H1 (cell line): ENCODE results near the gene OR2L8. TPM values are rescaled to one million over a fixed set of nuclear protein-coding genes. Genes with fewer than 3 reads are reported as not detected.

Experiments
- CTCF ChIA-PET: fragments of 300-600 bp; sonication (Branson Sonifier 250); formaldehyde crosslinking; loops from one replicate; lab custom pipeline; 2021; ENCODE audit not compliant: partially characterized antibody; lab: Charles Lee
- POLR2A ChIA-PET: fragments of 300-600 bp; sonication (Branson Sonifier 250); formaldehyde crosslinking; loops from one replicate; lab custom pipeline; 2021; ENCODE audit warnings: inconsistent platforms; ENCODE audit not compliant: partially characterized antibody; lab: Charles Lee
- DNase-seq, 2 experiments: peaks; one replicate each; pipeline versions ENCODE4 v3.0.0 to v3.0.0-alpha.2; 2010 to 2022; ENCODE audit warnings: low spot score in 2 of 2, low read depth in 1 of 2, mixed read lengths in 1 of 2
- FAIRE-seq: peaks from 2 replicates; lab custom pipeline; 2011; peaks lifted over from hg19 to GRCh38; lab: Jason Lieb, UNC
- H2AFZ ChIP-seq: 2 replicates; pipeline ENCODE4 v1.8.1; 2012; ENCODE audit warnings: low read length, inconsistent platforms
- H2AK5ac ChIP-seq: 2 replicates; pipeline ENCODE4 v1.6.1; 2013; ENCODE audit warnings: low read depth, low read length
- H2BK120ac ChIP-seq: replicated peaks from 2 replicates; pipeline ENCODE3; 2013; ENCODE audit warnings: low read depth, low read length, inconsistent platforms
- H2BK12ac ChIP-seq: 2 replicates; pipeline ENCODE4 v1.6.1; 2013; ENCODE audit warnings: low read depth, low read length
- H2BK15ac ChIP-seq: 2 replicates; pipeline ENCODE4 v1.6.1; 2013; ENCODE audit warnings: low read length
- H2BK20ac ChIP-seq: 2 replicates; pipeline ENCODE4 v1.6.1; 2013; ENCODE audit warnings: low read length
- H2BK5ac ChIP-seq: 2 replicates; pipeline ENCODE4 v1.6.1; 2013; ENCODE audit warnings: low read depth, low read length
- H3K14ac ChIP-seq: 2 replicates; pipeline ENCODE4 v1.6.1; 2013; ENCODE audit warnings: inconsistent platforms; ENCODE audit not compliant: insufficient read length
- H3K18ac ChIP-seq: 2 replicates; pipeline ENCODE4 v1.6.1; 2013; ENCODE audit warnings: low read length; ENCODE audit errors: extremely low read depth
- H3K23ac ChIP-seq: 2 replicates; pipeline ENCODE4 v1.6.1; 2013; ENCODE audit warnings: inconsistent platforms; ENCODE audit not compliant: insufficient read length
- H3K23me2 ChIP-seq: 2 replicates; pipeline ENCODE4 v1.6.1; 2013; ENCODE audit warnings: low read depth, low read length
- H3K27ac ChIP-seq: 2 replicates; pipeline ENCODE4 v1.6.1; 2011; ENCODE audit warnings: low read depth, low read length, inconsistent platforms
- H3K27me3 ChIP-seq, 4 experiments: replicated peaks in 1 of 4; 1 replicate in 1 of 4; 2 replicates in 3 of 4; pipeline versions ENCODE4 v1.6.1 to v1.8.1; 2011 to 2013; ENCODE audit warnings: low read length in 3 of 4, mild to moderate bottlenecking in 3 of 4, inconsistent platforms in 2 of 4, mixed read lengths in 2 of 4, moderate library complexity in 1 of 4; ENCODE audit not compliant: control insufficient read depth in 3 of 4, insufficient read depth in 3 of 4; ENCODE audit errors: extremely low read depth in 1 of 4
- H3K36me3 ChIP-seq, 4 experiments: 2 replicates each; pipeline versions ENCODE4 v1.6.1 to v1.8.1; 2011 to 2013; ENCODE audit warnings: mild to moderate bottlenecking in 4 of 4, low read length in 3 of 4, moderate library complexity in 2 of 4, control low read depth in 1 of 4, inconsistent platforms in 1 of 4; ENCODE audit not compliant: insufficient read depth in 4 of 4, control insufficient read depth in 2 of 4
- H3K4ac ChIP-seq: replicated peaks from 2 replicates; pipeline ENCODE3; 2013; ENCODE audit warnings: low read length, low read depth, mixed read lengths, inconsistent platforms; ENCODE audit not compliant: insufficient read length
- H3K4me1 ChIP-seq, 4 experiments: replicated peaks in 1 of 4; 1 replicate in 1 of 4; 2 replicates in 3 of 4; pipeline versions ENCODE4 v1.6.1 to v1.8.1; 2011 to 2013; ENCODE audit warnings: low read length in 3 of 4, inconsistent platforms in 2 of 4, mixed read lengths in 1 of 4; ENCODE audit not compliant: insufficient read depth in 4 of 4, control insufficient read depth in 3 of 4
- H3K4me2 ChIP-seq, 2 experiments: 2 replicates each; pipeline versions ENCODE4 v1.6.1 to v1.8.1; 2011 to 2013; ENCODE audit warnings: low read depth in 2 of 2, low read length in 2 of 2, control low read depth in 1 of 2, inconsistent platforms in 1 of 2, mild to moderate bottlenecking in 1 of 2; ENCODE audit not compliant: insufficient read depth in 1 of 2
- H3K4me3 ChIP-seq, 4 experiments: fragments of 200-600, 300-600 bp in 1 of 4; sonication (generic), shearing (Covaris generic), sonication (Bioruptor Twin) in 1 of 4; 2 replicates each; pipeline versions ENCODE4 v1.5.1 to v1.8.1; 2011 to 2016; ENCODE audit warnings: low read length in 4 of 4, low read depth in 3 of 4, control low read depth in 2 of 4, inconsistent platforms in 2 of 4, mild to moderate bottlenecking in 2 of 4, mixed read lengths in 1 of 4, moderate library complexity in 1 of 4; ENCODE audit not compliant: insufficient read depth in 2 of 4; ENCODE audit errors: extremely low read depth in 1 of 4
- H3K56ac ChIP-seq: replicated peaks from 2 replicates; pipeline ENCODE3; 2013; ENCODE audit warnings: low read depth, mild to moderate bottlenecking, mixed read lengths, low read length, inconsistent platforms; ENCODE audit not compliant: insufficient read length
- H3K79me1 ChIP-seq: 2 replicates; pipeline ENCODE4 v1.6.1; 2013; ENCODE audit warnings: low read depth, low read length, control low read depth
- H3K79me2 ChIP-seq, 2 experiments: 2 replicates each; pipeline versions ENCODE4 v1.6.1 to v1.8.1; 2012 to 2013; ENCODE audit warnings: low read length in 2 of 2, mild to moderate bottlenecking in 2 of 2, inconsistent platforms in 1 of 2; ENCODE audit not compliant: insufficient read depth in 2 of 2, control insufficient read depth in 1 of 2
- H3K9ac ChIP-seq, 4 experiments: replicated peaks in 1 of 4; 1 replicate in 1 of 4; 2 replicates in 3 of 4; pipeline versions ENCODE4 v1.6.1 to v1.8.1; 2011 to 2013; ENCODE audit warnings: low read depth in 3 of 4, low read length in 3 of 4, control low read depth in 2 of 4, mild to moderate bottlenecking in 2 of 4, moderate library complexity in 2 of 4, inconsistent platforms in 1 of 4; ENCODE audit errors: extremely low read depth in 1 of 4
- H3K9me3 ChIP-seq, 2 experiments: 2 replicates each; pipeline versions ENCODE4 v1.6.1 to v1.8.1; 2012 to 2013; ENCODE audit warnings: mild to moderate bottlenecking in 2 of 2, moderate library complexity in 2 of 2, control low read depth in 1 of 2, inconsistent platforms in 1 of 2, low read depth in 1 of 2, low read length in 1 of 2, mixed read lengths in 1 of 2; ENCODE audit not compliant: insufficient read depth in 2 of 2
- H4K20me1 ChIP-seq, 2 experiments: replicated peaks in 1 of 2; 2 replicates each; pipeline versions ENCODE3 to v1.8.1; 2011 to 2013; ENCODE audit warnings: inconsistent platforms in 2 of 2, low read length in 2 of 2, mild to moderate bottlenecking in 1 of 2; ENCODE audit not compliant: insufficient read depth in 2 of 2, control insufficient read depth in 1 of 2
- H4K5ac ChIP-seq: 2 replicates; pipeline ENCODE4 v1.6.1; 2013; ENCODE audit warnings: low read length, low read depth, mixed read lengths, inconsistent platforms; ENCODE audit not compliant: insufficient read length
- H4K8ac ChIP-seq: 2 replicates; pipeline ENCODE4 v1.8.0; 2013; ENCODE audit warnings: mild to moderate bottlenecking, moderate library complexity, low read length, inconsistent platforms; ENCODE audit not compliant: insufficient read depth; ENCODE audit errors: extremely low read depth
- H4K91ac ChIP-seq: replicated peaks from 2 replicates; pipeline ENCODE3; 2013; ENCODE audit warnings: low read length, mixed read lengths, inconsistent platforms; ENCODE audit not compliant: insufficient read length
- BACH1 ChIP-seq: IDR thresholded peaks from 2 replicates; pipeline ENCODE4 v1.6.1; 2012; ENCODE audit warnings: low read length, improper control_type of control experiment
- FOSL1 ChIP-seq: IDR thresholded peaks from 2 replicates; pipeline ENCODE4 v1.6.1; 2011; ENCODE audit warnings: mild to moderate bottlenecking, low read depth, low read length, moderate library complexity; ENCODE audit not compliant: insufficient read depth
- GTF2F1 ChIP-seq: IDR thresholded peaks from 2 replicates; pipeline ENCODE4 v1.6.1; 2012; ENCODE audit warnings: low read depth, low read length, improper control_type of control experiment, borderline replicate concordance
- JUND ChIP-seq: IDR thresholded peaks from 2 replicates; pipeline ENCODE4 v1.6.1; 2011; ENCODE audit warnings: mild to moderate bottlenecking, improper control_type of control experiment, low read length
- POLR2A ChIP-seq, 2 experiments: IDR thresholded peaks; 1 replicate in 1 of 2; 2 replicates in 1 of 2; pipeline ENCODE4 v1.6.1; 2011; ENCODE audit warnings: low read depth in 2 of 2, low read length in 2 of 2, mild to moderate bottlenecking in 2 of 2; ENCODE audit errors: control extremely low read depth in 1 of 2
- POLR2AphosphoS5 ChIP-seq: IDR thresholded peaks from 2 replicates; pipeline ENCODE4 v1.6.1; 2011; ENCODE audit warnings: low read depth, low read length
- SIRT6 ChIP-seq: IDR thresholded peaks from one replicate; pipeline ENCODE4 v1.7.1; 2012; ENCODE audit warnings: low read length, inconsistent platforms
- TAF1 ChIP-seq: IDR thresholded peaks from 2 replicates; pipeline ENCODE4 v1.6.1; 2011; ENCODE audit warnings: mild to moderate bottlenecking, low read depth, low read length
- WGBS, 2 experiments: shearing (Covaris generic) in 1 of 2; methylation state at CpG; one replicate each; pipeline versions ENCODE4 v1.1.6 to v1.1.7; 2013 to 2015; ENCODE audit warnings: low lambda C conversion rate in 2 of 2, mixed read lengths in 2 of 2, inconsistent platforms in 1 of 2, low coverage in 1 of 2, missing lambda C conversion rate in 1 of 2; ENCODE audit not compliant: insufficient replicate concordance in 2 of 2, insufficient coverage in 1 of 2, insufficient read length in 1 of 2; ENCODE audit errors: extremely low coverage in 1 of 2, missing lambda C conversion rate in 1 of 2; 5-methylcytosine and 5-hydroxymethylcytosine counted together
- polyA plus RNA-seq, 7 experiments: library from polyadenylated mRNA; depleted of rRNA in 3 of 7; stranded (reverse) in 5 of 7; unstranded in 2 of 7; fragments of >200 nt in 5 of 7; fragments of 200-250 nt in 2 of 7; gene quantifications; 1 replicate in 5 of 7; 2 replicates in 1 of 7; 4 replicates in 1 of 7; pipeline versions ENCODE4 v1.2.1 to v1.2.3, GENCODE V29; 2011 to 2013; ENCODE audit warnings: missing spikeins in 2 of 7, mixed read lengths in 2 of 7
- total RNA-seq: library from RNA; stranded (reverse); fragmentation: NEBNext Ultra II Directional; extraction: Animal tissue kit (Norgen Biotek cat#: 25700); gene quantifications from 2 replicates; pipeline ENCODE4 v1.2.1, GENCODE V29; 2021

The OR2L8 gene
- total and polyA plus RNA-seq, 2 of the 8 experiments (the other 6 are each of a cell fraction or from before 2014, with no cell fraction given): not detected

DNA sequence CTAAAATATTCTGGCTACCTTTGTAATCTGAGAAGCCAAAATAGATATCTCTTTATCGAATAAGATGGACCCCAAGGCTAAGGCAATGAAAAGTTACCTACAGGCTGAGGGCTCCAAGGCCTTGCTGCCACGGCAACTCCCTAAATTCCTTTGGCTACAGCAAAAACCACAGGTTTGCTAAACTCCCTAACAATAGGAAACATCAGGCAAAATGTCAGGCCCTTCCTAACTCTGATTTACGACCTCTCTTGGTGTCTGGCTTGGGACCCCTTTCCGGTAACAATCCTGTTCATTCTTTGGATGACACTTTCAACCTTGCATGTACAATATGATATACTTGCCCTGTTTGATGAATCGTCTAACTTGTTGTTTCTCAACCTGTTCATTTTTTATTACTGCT lies 39.9 kb upstream of the OR2L8 start:
- no peak overlapping the region for H2BK15ac ChIP-seq
- H3K36me3 ChIP-seq: no peaks in the 10 kb centered on the region
- H3K79me1 ChIP-seq: no peaks in the 10 kb centered on the region
- H2BK5ac ChIP-seq: no peak overlapping the region
- no peak overlapping the region for H2BK12ac ChIP-seq
- H3K18ac ChIP-seq: no peak overlapping the region
- 92% methylated on average over 5 of the region's 5 CpGs; no CpG with 5 or more reads in 1 of the 2 experiments for WGBS, 2 experiments
- no peaks in the 10 kb centered on the region for H3K79me2 ChIP-seq
- no peak for FAIRE-seq
- H2BK120ac ChIP-seq: no peak overlapping the region
- no peak overlapping the region for H3K27ac ChIP-seq
- CTCF ChIA-PET: no interaction called here
- H3K4me1 ChIP-seq: no peaks in the 10 kb centered on the region; a peak in 1 of 7 replicates
- no peak overlapping the region for H3K14ac ChIP-seq
- no peak overlapping the region for H3K23ac ChIP-seq
- H4K91ac ChIP-seq: no peak overlapping the region
- no peaks in the 10 kb centered on the region for H3K23me2 ChIP-seq
- H3K27me3 ChIP-seq: no peaks in the 10 kb centered on the region
- TF ChIP-seq TAF1: no peak
- no peak for TF ChIP-seq FOSL1
- TF ChIP-seq JUND: no peak
- no peak for TF ChIP-seq GTF2F1
- TF ChIP-seq BACH1: no peak
- TF ChIP-seq POLR2AphosphoS5: no peak
- no peak for TF ChIP-seq POLR2A (IDR thresholded peaks at IDR 0.05; ENCODE audit: control extremely low read depth in 1 of 2, low read depth in 2 of 2, low read length in 2 of 2)
- no peak for TF ChIP-seq SIRT6
- TF ChIP-seq, all 59 proteins: peak for 0
- Histone ChIP-seq H4K8ac (no peak overlapping the region), H3K9me3 (peaks cover 35 to 69% of the 10 kb centered on the region in 2 experiments), H3K4me2 (no peak overlapping the region), H3K4me3 (no peak overlapping the region), H3K56ac (no peak overlapping the region), H2AFZ (no peak overlapping the region), H4K20me1 (no peaks in the 10 kb centered on the region), H2BK20ac (no peak overlapping the region), H3K4ac (no peak overlapping the region), H3K9ac (no peak overlapping the region), H2AK5ac (no peak overlapping the region), H4K5ac (no peak overlapping the region)
- no peak for DNase-seq
- POLR2A ChIA-PET: no interaction called here
